Measurements from ENCODE around the gene CCDC169. TPM values are rescaled to one million over a fixed set of nuclear protein-coding genes. Genes with fewer than 3 reads are reported as not detected.

Gene CCDC169
- total and polyA plus RNA-seq, 2 donors (not counting 1 experiment from before 2014, with no cell fraction given), result 0.07 TPM; not detected in 1

- Mint-ChIP-seq H3K27me3 (no peaks in the 10 kb centered on the region), H3K4me3 (no peak overlapping the region), H3K9me3 (ENCODE audit: insufficient read depth) (no peaks in the 10 kb centered on the region), H3K27ac (no peak overlapping the region), H3K4me1 (no peaks in the 10 kb centered on the region)
- TF ChIP-seq EZH2 (IDR thresholded peaks at IDR 0.05; ENCODE audit: borderline replicate concordance, insufficient read depth, low read depth, low read length, poor library complexity, severe bottlenecking) (no peak), CTCF (IDR thresholded peaks at IDR 0.05) (no peak)
- H3K27me3 ChIP-seq (replicated peaks in 1 of 4; ENCODE audit: control extremely low read depth in 1 of 4, control insufficient read depth in 3 of 4, insufficient read depth in 4 of 4, low read length in 3 of 4), result no peaks in the 10 kb centered on the region
- DNase-seq (no peak), ATAC-seq (ENCODE audit: low read depth) (no peak)
- H2AFZ ChIP-seq (ENCODE audit: insufficient read depth, low read depth, low read length, poor library complexity, severe bottlenecking), result no peak overlapping the region
- no peaks in the 10 kb centered on the region for H3K36me3 ChIP-seq (replicated peaks in 1 of 2; ENCODE audit: control extremely low read depth in 1 of 2, control insufficient read depth in 1 of 2, extremely low read depth in 1 of 2, insufficient read depth in 2 of 2, low read length in 1 of 2)
- intact Hi-C loops (cut with micrococcal nuclease), result no loop called here
- no peak overlapping the region for H3K9ac ChIP-seq (ENCODE audit: low read length)
- no peak overlapping the region for H3K27ac ChIP-seq (ENCODE audit: low read length in 2 of 2)
- ChIA-PET CTCF (no interaction called here), POLR2A (no interaction called here)
- H3K4me3 ChIP-seq (ENCODE audit: control extremely low read depth in 1 of 5, extremely low read depth in 1 of 5, insufficient read depth in 1 of 5, low read depth in 2 of 5, low read length in 4 of 5), result no peak overlapping the region
- H3K79me2 ChIP-seq (ENCODE audit: control insufficient read depth, insufficient read depth, low read length), result no peaks in the 10 kb centered on the region
- no peak overlapping the region for H3K4me2 ChIP-seq (replicated peaks; ENCODE audit: low read depth, low read length, poor library complexity, severe bottlenecking)
- no peaks in the 10 kb centered on the region for H4K20me1 ChIP-seq (ENCODE audit: control insufficient read depth, insufficient read depth, low read length, poor library complexity, severe bottlenecking)
- H3K4me1 ChIP-seq (ENCODE audit: control insufficient read depth in 2 of 2, insufficient read depth in 2 of 2, low read length in 2 of 2), result no peaks in the 10 kb centered on the region
- H3K9me3 ChIP-seq (ENCODE audit: control extremely low read depth in 1 of 3, control insufficient read depth in 2 of 3, insufficient read depth in 1 of 3, low read length in 2 of 3), result peaks cover 0 to 4% (median 0%) of the 10 kb centered on the region in 3 donors
- WGBS (ENCODE audit: insufficient coverage), result no CpG with 5 or more reads among the region's 1 CpG
Measured at GRCh38 chr13:36224730-36225129, 72.9 kb downstream of the CCDC169 start.

GRCh38 chr13:36219883-36220282, 77.7 kb downstream of the CCDC169 start:
- Histone ChIP-seq H3K36me3 (replicated peaks in 1 of 2; ENCODE audit: control extremely low read depth in 1 of 2, control insufficient read depth in 1 of 2, extremely low read depth in 1 of 2, insufficient read depth in 2 of 2, low read length in 1 of 2) (no peaks in the 10 kb centered on the region), H3K79me2 (ENCODE audit: control insufficient read depth, insufficient read depth, low read length) (no peaks in the 10 kb centered on the region), H3K4me2 (replicated peaks; ENCODE audit: low read depth, low read length, poor library complexity, severe bottlenecking) (no peak overlapping the region), H3K4me3 (ENCODE audit: control extremely low read depth in 1 of 5, extremely low read depth in 1 of 5, insufficient read depth in 1 of 5, low read depth in 2 of 5, low read length in 4 of 5) (no peak overlapping the region), H3K27ac (ENCODE audit: low read length in 2 of 2) (no peak overlapping the region), H4K20me1 (ENCODE audit: control insufficient read depth, insufficient read depth, low read length, poor library complexity, severe bottlenecking) (no peaks in the 10 kb centered on the region), H3K9ac (ENCODE audit: low read length) (no peak overlapping the region), H3K4me1 (ENCODE audit: control insufficient read depth in 2 of 2, insufficient read depth in 2 of 2, low read length in 2 of 2) (no peaks in the 10 kb centered on the region), H2AFZ (ENCODE audit: insufficient read depth, low read depth, low read length, poor library complexity, severe bottlenecking) (no peak overlapping the region), H3K27me3 (replicated peaks in 1 of 4; ENCODE audit: control extremely low read depth in 1 of 4, control insufficient read depth in 3 of 4, insufficient read depth in 4 of 4, low read length in 3 of 4) (no peaks in the 10 kb centered on the region), H3K9me3 (ENCODE audit: control extremely low read depth in 1 of 3, control insufficient read depth in 2 of 3, insufficient read depth in 1 of 3, low read length in 2 of 3) (peaks cover 0 to 2% (median 0%) of the 10 kb centered on the region in 3 donors)
- no peaks in the 10 kb centered on the region for H3K27me3 Mint-ChIP-seq
- DNase-seq (no peak), ATAC-seq (ENCODE audit: low read depth) (no peak)
- no peak overlapping the region for H3K4me3 Mint-ChIP-seq
- ChIA-PET CTCF (no interaction called here), POLR2A (no interaction called here)
- intact Hi-C loops (cut with micrococcal nuclease), result no loop called here
- TF ChIP-seq EZH2 (IDR thresholded peaks at IDR 0.05; ENCODE audit: borderline replicate concordance, insufficient read depth, low read depth, low read length, poor library complexity, severe bottlenecking), result no peak
- no peak for TF ChIP-seq CTCF (IDR thresholded peaks at IDR 0.05)
- H3K27ac Mint-ChIP-seq, result no peak overlapping the region
- H3K4me1 Mint-ChIP-seq, result no peaks in the 10 kb centered on the region
- H3K9me3 Mint-ChIP-seq (ENCODE audit: insufficient read depth), result peaks cover 3% of the 10 kb centered on the region

Data from B cell (primary cell).